WTC11 (cell line): ENCODE measurements around the gene GIGYF2. TPM values are rescaled to one million over a fixed set of nuclear protein-coding genes. Genes with fewer than 3 reads are reported as not detected.
"Not testable (repeated sequence)": the region's sequence is repeated elsewhere in the genome, so short reads cannot be mapped to it uniquely, and the experiment has no call there.

ENCODE experiments used
- ATAC-seq: fragments of 200-7000 bp; cut with Tn5 transposase; 2 replicates; pipeline ENCODE4 v1.10.0; 2021; ENCODE audit warnings: mild to moderate bottlenecking, moderate library complexity
- CTCF ChIA-PET: fragments of 300-600 bp; sonication (Branson Sonifier 250); formaldehyde crosslinking; loops from one replicate; lab custom pipeline; 2021; ENCODE audit warnings: antibody characterized with exemption; lab: Charles Lee
- POLR2A ChIA-PET: fragments of 350-600 bp; sonication (Branson Sonifier 250); formaldehyde crosslinking; loops from one replicate; lab custom pipeline; 2021; ENCODE audit warnings: antibody characterized with exemption; lab: Charles Lee
- DNase-seq: peaks from one replicate; pipeline ENCODE4 v3.0.0; 2021; ENCODE audit warnings: low spot score
- H3K27ac Mint-ChIP-seq: 2 replicates; pipeline ENCODE4 v1.8.0; 2021; ENCODE audit warnings: mixed read lengths
- H3K27me3 Mint-ChIP-seq: 2 replicates; pipeline ENCODE4 v1.8.0; 2021; ENCODE audit warnings: low read depth, mild to moderate bottlenecking, moderate library complexity, mixed read lengths
- H3K36me3 Mint-ChIP-seq: 2 replicates; pipeline ENCODE4 v1.8.0; 2021; ENCODE audit warnings: mixed read lengths
- H3K4me1 Mint-ChIP-seq: 2 replicates; pipeline ENCODE4 v1.8.0; 2022; ENCODE audit warnings: mixed read lengths
- H3K4me3 Mint-ChIP-seq: 2 replicates; pipeline ENCODE4 v1.8.0; 2021; ENCODE audit warnings: mild to moderate bottlenecking, moderate library complexity, mixed read lengths
- H3K9me3 Mint-ChIP-seq: 2 replicates; pipeline ENCODE4 v1.8.0; 2021; ENCODE audit warnings: mixed read lengths
- ETV6 ChIP-seq: sonication (generic); formaldehyde crosslinking; IDR thresholded peaks from 2 replicates; pipeline ENCODE4 v1.8.1; 2022; ENCODE audit warnings: mild to moderate bottlenecking, missing genetic modification reagents
- FOXK1 ChIP-seq: sonication (generic); formaldehyde crosslinking; IDR thresholded peaks from 2 replicates; pipeline ENCODE4 v1.8.0; 2022; ENCODE audit warnings: mild to moderate bottlenecking, moderate library complexity, missing genetic modification reagents
- FOXP1 ChIP-seq: sonication (generic); formaldehyde crosslinking; IDR thresholded peaks from 2 replicates; pipeline ENCODE4 v1.8.0; 2022; ENCODE audit warnings: missing genetic modification reagents, mild to moderate bottlenecking, moderate library complexity, borderline replicate concordance
- MAX ChIP-seq: sonication (generic); formaldehyde crosslinking; IDR thresholded peaks from 2 replicates; pipeline ENCODE4 v1.8.0; 2022; ENCODE audit warnings: mild to moderate bottlenecking, missing genetic modification reagents
- NR2C2 ChIP-seq: sonication (generic); formaldehyde crosslinking; IDR thresholded peaks from 2 replicates; pipeline ENCODE4 v1.8.0; 2022; ENCODE audit warnings: mild to moderate bottlenecking, missing genetic modification reagents
- OVOL2 ChIP-seq: fragments of 250-450 bp; sonication (Bioruptor Pico); IDR thresholded peaks from 2 replicates; pipeline ENCODE4 v1.9.0; 2021; ENCODE audit warnings: mild to moderate bottlenecking, borderline replicate concordance
- PRRX2 ChIP-seq: fragments of 250-450 bp; sonication (Bioruptor Pico); IDR thresholded peaks from 2 replicates; pipeline ENCODE4 v1.8.0; 2021; ENCODE audit warnings: mild to moderate bottlenecking
- RELA ChIP-seq: sonication (generic); formaldehyde crosslinking; IDR thresholded peaks from 2 replicates; pipeline ENCODE4 v1.8.1; 2022; ENCODE audit warnings: missing genetic modification reagents, mild to moderate bottlenecking, borderline replicate concordance
- TCF7 ChIP-seq: sonication (generic); formaldehyde crosslinking; IDR thresholded peaks from 2 replicates; pipeline ENCODE4 v1.8.0; 2022; ENCODE audit warnings: mild to moderate bottlenecking, low read depth, missing genetic modification reagents, moderate library complexity
- ZBTB43 ChIP-seq: sonication (generic); formaldehyde crosslinking; IDR thresholded peaks from 2 replicates; pipeline ENCODE4 v1.8.1; 2023; ENCODE audit warnings: mild to moderate bottlenecking, missing genetic modification reagents
- ZNF138 ChIP-seq: sonication (generic); formaldehyde crosslinking; conservative IDR thresholded peaks from 2 replicates; pipeline ENCODE4 v1.8.1; 2022; ENCODE audit warnings: mild to moderate bottlenecking, moderate library complexity, missing genetic modification reagents
- ZNF263 ChIP-seq: sonication (generic); formaldehyde crosslinking; IDR thresholded peaks from 2 replicates; pipeline ENCODE4 v1.8.1; 2022; ENCODE audit warnings: low read depth, mild to moderate bottlenecking, moderate library complexity, missing genetic modification reagents
- ZNF281 ChIP-seq: sonication (generic); formaldehyde crosslinking; IDR thresholded peaks from 2 replicates; pipeline ENCODE4 v1.8.0; 2023; ENCODE audit warnings: mild to moderate bottlenecking, missing genetic modification reagents
- total RNA-seq: library from RNA; stranded (reverse); gene quantifications from 3 replicates; pipeline ENCODE4 v1.2.3, GENCODE V29; 2021
- TF ChIP-seq, protein P1 (sequence below): fragments of 250-450 bp; sonication (Bioruptor Pico); conservative IDR thresholded peaks from 2 replicates; pipeline ENCODE4 v1.9.0; 2021; ENCODE audit warnings: mild to moderate bottlenecking
- TF ChIP-seq, protein P2 (sequence below): sonication (generic); formaldehyde crosslinking; IDR thresholded peaks from 2 replicates; pipeline ENCODE4 v1.8.1; 2023; ENCODE audit warnings: mild to moderate bottlenecking, missing genetic modification reagents, moderate library complexity
- TF ChIP-seq, protein P3 (sequence below): sonication (generic); formaldehyde crosslinking; IDR thresholded peaks from 2 replicates; pipeline ENCODE4 v1.8.1; 2022; ENCODE audit warnings: mild to moderate bottlenecking, moderate library complexity, missing genetic modification reagents
- TF ChIP-seq, protein P4 (sequence below): fragments of 250-450 bp; sonication (Bioruptor Pico); IDR thresholded peaks from 2 replicates; pipeline ENCODE4 v1.9.0; 2021; ENCODE audit warnings: mild to moderate bottlenecking

Gene GIGYF2
- total RNA-seq, 1 experiment from 2014 or later, result 53.1 TPM

- TF ChIP-seq, protein P1, sequence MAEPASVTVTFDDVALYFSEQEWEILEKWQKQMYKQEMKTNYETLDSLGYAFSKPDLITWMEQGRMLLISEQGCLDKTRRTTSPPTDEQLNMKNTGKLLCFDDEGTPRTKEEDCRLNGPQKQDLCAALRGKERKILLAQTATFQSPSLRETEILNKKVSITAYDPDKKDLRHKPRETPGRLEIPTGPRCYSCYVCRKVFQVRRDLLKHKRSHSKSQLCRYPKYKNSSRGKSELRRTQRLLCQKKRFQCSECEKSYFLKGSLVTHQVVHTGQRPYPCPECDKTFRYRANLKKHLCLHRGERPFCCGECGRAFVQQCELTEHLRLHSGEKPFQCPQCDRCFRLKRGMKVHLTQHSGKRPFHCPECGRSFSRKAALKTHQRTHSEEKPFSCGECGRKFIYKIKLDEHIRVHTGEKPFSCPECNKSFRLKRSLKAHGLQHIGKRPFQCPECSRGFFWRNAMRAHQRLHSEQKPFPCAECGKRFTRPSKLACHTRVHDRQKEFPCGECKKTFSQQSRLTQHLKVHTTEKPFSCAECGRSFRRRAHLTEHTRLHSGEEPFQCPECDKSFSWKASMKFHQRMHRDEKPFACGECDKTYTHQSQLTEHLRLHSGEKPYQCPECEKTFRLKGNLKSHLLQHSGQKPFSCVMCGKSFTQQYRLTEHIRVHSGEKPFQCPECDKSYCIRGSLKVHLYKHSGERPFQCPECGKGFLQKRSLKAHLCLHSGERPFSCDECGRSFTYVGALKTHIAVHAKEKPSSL (CRISPR knock-in tag), result no peak
- TF ChIP-seq FOXK1 (CRISPR knock-in tag) (no peak), NR2C2 (CRISPR knock-in tag) (no peak), MAX (CRISPR knock-in tag) (no peak)
Measured at GRCh38 chr2:232846055-232846454, 148.9 kb downstream of the GIGYF2 start (continued).

- no peaks in the 10 kb centered on the region for H3K27me3 Mint-ChIP-seq
- ATAC-seq (no peak), DNase-seq (no peak)
- H3K36me3 Mint-ChIP-seq, result peaks cover 53% of the 10 kb centered on the region
- H3K9me3 Mint-ChIP-seq, result no peaks in the 10 kb centered on the region
- ChIA-PET CTCF (no interaction called here), POLR2A (no interaction called here)
- no peak overlapping the region for H3K4me3 Mint-ChIP-seq
- TF ChIP-seq ZNF263 (no peak), RELA (no peak), TCF7 (no peak), ZBTB43 (CRISPR knock-in tag) (no peak), ETV6 (CRISPR knock-in tag) (no peak), OVOL2 (no peak), ZNF281 (CRISPR knock-in tag) (no peak), PRRX2 (no peak), ZNF138 (CRISPR knock-in tag) (no peak), FOXP1 (CRISPR knock-in tag) (no peak)
- TF ChIP-seq, protein P2, sequence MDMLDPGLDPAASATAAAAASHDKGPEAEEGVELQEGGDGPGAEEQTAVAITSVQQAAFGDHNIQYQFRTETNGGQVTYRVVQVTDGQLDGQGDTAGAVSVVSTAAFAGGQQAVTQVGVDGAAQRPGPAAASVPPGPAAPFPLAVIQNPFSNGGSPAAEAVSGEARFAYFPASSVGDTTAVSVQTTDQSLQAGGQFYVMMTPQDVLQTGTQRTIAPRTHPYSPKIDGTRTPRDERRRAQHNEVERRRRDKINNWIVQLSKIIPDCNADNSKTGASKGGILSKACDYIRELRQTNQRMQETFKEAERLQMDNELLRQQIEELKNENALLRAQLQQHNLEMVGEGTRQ (CRISPR knock-in tag), result no peak
- TF ChIP-seq, protein P3, sequence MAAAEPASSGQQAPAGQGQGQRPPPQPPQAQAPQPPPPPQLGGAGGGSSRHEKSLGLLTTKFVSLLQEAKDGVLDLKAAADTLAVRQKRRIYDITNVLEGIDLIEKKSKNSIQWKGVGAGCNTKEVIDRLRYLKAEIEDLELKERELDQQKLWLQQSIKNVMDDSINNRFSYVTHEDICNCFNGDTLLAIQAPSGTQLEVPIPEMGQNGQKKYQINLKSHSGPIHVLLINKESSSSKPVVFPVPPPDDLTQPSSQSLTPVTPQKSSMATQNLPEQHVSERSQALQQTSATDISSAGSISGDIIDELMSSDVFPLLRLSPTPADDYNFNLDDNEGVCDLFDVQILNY, result no peak
- TF ChIP-seq, protein P4, sequence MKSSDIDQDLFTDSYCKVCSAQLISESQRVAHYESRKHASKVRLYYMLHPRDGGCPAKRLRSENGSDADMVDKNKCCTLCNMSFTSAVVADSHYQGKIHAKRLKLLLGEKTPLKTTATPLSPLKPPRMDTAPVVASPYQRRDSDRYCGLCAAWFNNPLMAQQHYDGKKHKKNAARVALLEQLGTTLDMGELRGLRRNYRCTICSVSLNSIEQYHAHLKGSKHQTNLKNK (CRISPR knock-in tag), result no peak
- H3K27ac Mint-ChIP-seq, result no peak overlapping the region
- H3K4me1 Mint-ChIP-seq, result no peaks in the 10 kb centered on the region
Measured at GRCh38 chr2:232850039-232850438, 152.9 kb downstream of the GIGYF2 start.

- CTCF ChIA-PET, result interaction anchor here (1.1 to 1.6 kb wide), 3 partner anchors 33 to 207 kb away, joined by 3 to 4 read pairs (median 3); no protein-coding TSS in a partner anchor
Measured at GRCh38 chr2:232852081-232852480, 154.9 kb downstream of the GIGYF2 start.

More at GRCh38 chr2:232852081-232852480, 154.9 kb downstream of the GIGYF2 start:
- H3K27me3 Mint-ChIP-seq, POLR2A ChIA-PET, H3K27ac Mint-ChIP-seq, ATAC-seq, H3K9me3 Mint-ChIP-seq, H3K4me3 Mint-ChIP-seq, H3K4me1 Mint-ChIP-seq, DNase-seq: not testable (repeated sequence)
- H3K36me3 Mint-ChIP-seq, result peaks cover 48% of the 10 kb centered on the region
